Fibroblast of lung (primary cell): ENCODE measurements around the gene CCNG2. TPM values are rescaled to one million over a fixed set of nuclear protein-coding genes. Genes with fewer than 3 reads are reported as not detected.

Source experiments
- DNase-seq, 2 donors: peaks; one replicate each; pipeline versions ENCODE4 v3.0.0 to v3.0.0-alpha.2; 2010; ENCODE audit warnings: low read depth in 2 of 2
- H2AFZ ChIP-seq: 2 replicates; pipeline ENCODE4 v1.5.1; 2012; ENCODE audit warnings: low read length, control low read depth, inconsistent platforms
- H3K27ac ChIP-seq: 2 replicates; pipeline ENCODE4 v1.5.1; 2011; ENCODE audit warnings: low read length, control low read depth; ENCODE audit not compliant: insufficient read depth
- H3K27me3 ChIP-seq: 2 replicates; pipeline ENCODE4 v1.5.1; 2011; ENCODE audit warnings: mild to moderate bottlenecking, low read length; ENCODE audit not compliant: control insufficient read depth, insufficient read depth
- H3K36me3 ChIP-seq: 2 replicates; pipeline ENCODE4 v1.5.1; 2011; ENCODE audit warnings: low read length; ENCODE audit not compliant: control insufficient read depth, insufficient read depth
- H3K4me1 ChIP-seq: 2 replicates; pipeline ENCODE4 v1.5.1; 2011; ENCODE audit warnings: low read length; ENCODE audit not compliant: control insufficient read depth, insufficient read depth; ENCODE audit errors: extremely low read depth
- H3K4me2 ChIP-seq: 2 replicates; pipeline ENCODE4 v1.5.1; 2011; ENCODE audit warnings: low read length, control low read depth; ENCODE audit not compliant: insufficient read depth; ENCODE audit errors: extremely low read depth
- H3K4me3 ChIP-seq, 4 experiments: fragments of 200-600 bp in 1 of 4; sonication (generic) in 1 of 4; replicated peaks in 1 of 4; 2 replicates each; pipeline ENCODE4 v1.5.1; 2011 to 2016; ENCODE audit warnings: low read length in 4 of 4, low read depth in 3 of 4, mild to moderate bottlenecking in 3 of 4, control low read depth in 2 of 4, inconsistent platforms in 1 of 4, mixed read lengths in 1 of 4; ENCODE audit not compliant: insufficient read depth in 1 of 4; ENCODE audit errors: control extremely low read depth in 1 of 4
- H3K79me2 ChIP-seq: 2 replicates; pipeline ENCODE4 v1.5.1; 2012; ENCODE audit warnings: mild to moderate bottlenecking, low read length, inconsistent platforms; ENCODE audit not compliant: control insufficient read depth, insufficient read depth
- H3K9ac ChIP-seq: 2 replicates; pipeline ENCODE4 v1.5.1; 2011; ENCODE audit warnings: mild to moderate bottlenecking, low read length, control low read depth; ENCODE audit not compliant: insufficient read depth
- H3K9me3 ChIP-seq: 2 replicates; pipeline ENCODE4 v1.5.1; 2012; ENCODE audit warnings: low read depth, low read length; ENCODE audit not compliant: control insufficient read depth, insufficient read depth
- H4K20me1 ChIP-seq: 2 replicates; pipeline ENCODE4 v1.5.1; 2011; ENCODE audit warnings: low read length; ENCODE audit not compliant: control insufficient read depth, insufficient read depth; ENCODE audit errors: extremely low read depth
- CTCF ChIP-seq, 2 donors: IDR thresholded peaks in 1 of 2; conservative IDR thresholded peaks in 1 of 2; 1 replicate in 1 of 2; 2 replicates in 1 of 2; pipeline ENCODE4 v1.5.1; 2011 to 2012; ENCODE audit warnings: low read length in 2 of 2, control low read depth in 1 of 2, inconsistent platforms in 1 of 2, low read depth in 1 of 2, mild to moderate bottlenecking in 1 of 2
- EZH2 ChIP-seq: IDR thresholded peaks from 2 replicates; pipeline ENCODE4 v1.5.1; 2012; ENCODE audit warnings: low read length, control low read depth, mild to moderate bottlenecking; ENCODE audit errors: missing control alignments
- polyA plus RNA-seq, 2 donors: library from polyadenylated mRNA; depleted of rRNA in 1 of 2; stranded (reverse) in 1 of 2; unstranded in 1 of 2; fragments of >200 nt; gene quantifications; 2 replicates each; pipeline ENCODE4 v1.2.1, GENCODE V29; 2011 to 2012; ENCODE audit warnings: missing spikeins in 1 of 2
- total RNA-seq: library from RNA; depleted of rRNA; stranded (reverse); fragments of >200 nt; gene quantifications from 2 replicates; pipeline ENCODE4 v1.2.1, GENCODE V29; 2014

The CCNG2 gene
- total and polyA plus RNA-seq, 2 donors (not counting 1 experiment from before 2014, with no cell fraction given): 20.1 to 30.3 TPM

- Histone ChIP-seq H3K4me2 (no peak overlapping the region), H4K20me1 (no peaks in the 10 kb centered on the region), H3K4me3 (no peak overlapping the region), H3K27ac (no peak overlapping the region), H3K4me1 (no peaks in the 10 kb centered on the region), H3K9ac (no peak overlapping the region), H3K27me3 (peaks cover 10% of the 10 kb centered on the region), H3K36me3 (no peaks in the 10 kb centered on the region), H3K79me2 (no peaks in the 10 kb centered on the region), H2AFZ (no peak overlapping the region), H3K9me3 (no peaks in the 10 kb centered on the region)
- no peak for TF ChIP-seq CTCF (conservative IDR thresholded peaks at IDR 0.05 in 1 of 2, IDR thresholded peaks at IDR 0.05 in 1 of 2; ENCODE audit: low read depth in 1 of 2, low read length in 2 of 2)
- TF ChIP-seq EZH2: no peak
- DNase-seq: no peak
Observed at GRCh38 chr4:77125961-77126360, 31.0 kb upstream of the CCNG2 start.

GRCh38 chr4:77126809-77127208, 30.2 kb upstream of the CCNG2 start:
- Histone ChIP-seq H3K9ac (no peak overlapping the region), H3K4me2 (no peak overlapping the region), H3K27me3 (peaks cover 10% of the 10 kb centered on the region), H3K4me3 (no peak overlapping the region), H3K9me3 (no peaks in the 10 kb centered on the region), H3K27ac (no peak overlapping the region), H3K79me2 (no peaks in the 10 kb centered on the region), H3K36me3 (no peaks in the 10 kb centered on the region), H3K4me1 (no peaks in the 10 kb centered on the region), H4K20me1 (no peaks in the 10 kb centered on the region), H2AFZ (no peak overlapping the region)
- TF ChIP-seq CTCF (conservative IDR thresholded peaks at IDR 0.05 in 1 of 2, IDR thresholded peaks at IDR 0.05 in 1 of 2; ENCODE audit: low read depth in 1 of 2, low read length in 2 of 2) (no peak), EZH2 (no peak)
- no peak for DNase-seq

- no peak for TF ChIP-seq CTCF (conservative IDR thresholded peaks at IDR 0.05 in 1 of 2, IDR thresholded peaks at IDR 0.05 in 1 of 2; ENCODE audit: low read depth in 1 of 2, low read length in 2 of 2)
- TF ChIP-seq EZH2: no peak
- H3K79me2 ChIP-seq: no peaks in the 10 kb centered on the region
- no peak overlapping the region for H3K4me3 ChIP-seq
- H3K27me3 ChIP-seq: peaks cover 6% of the 10 kb centered on the region
- no peaks in the 10 kb centered on the region for H4K20me1 ChIP-seq
- no peak overlapping the region for H3K4me2 ChIP-seq
- no peaks in the 10 kb centered on the region for H3K36me3 ChIP-seq
- DNase-seq: no peak
- no peak overlapping the region for H3K27ac ChIP-seq
- H3K4me1 ChIP-seq: no peaks in the 10 kb centered on the region
- no peaks in the 10 kb centered on the region for H3K9me3 ChIP-seq
- H3K9ac ChIP-seq: no peak overlapping the region
- H2AFZ ChIP-seq: no peak overlapping the region
Observed at GRCh38 chr4:77127215-77127614, 29.8 kb upstream of the CCNG2 start.
